GM23338 (cell line): ENCODE results near the gene LENEP. TPM values are rescaled to one million over a fixed set of nuclear protein-coding genes. Genes with fewer than 3 reads are reported as not detected.
A peak's percentile ranks its signal among the peaks of the same experiment; 100 is the strongest.

ENCODE experiments used
- ATAC-seq: fragments of 200-7000 bp; cut with Tn5 transposase; 3 replicates; pipeline ENCODE4 v1.9.1; 2020
- DNase-seq: peaks from one replicate; pipeline ENCODE4 v3.0.0-alpha.2; 2015; ENCODE audit warnings: low spot score
- H2AFZ ChIP-seq: fragments of 200-600 bp; sonication (generic); 2 replicates; pipeline ENCODE4 v1.8.0; 2016; ENCODE audit warnings: antibody characterized with exemption, mild to moderate bottlenecking, moderate library complexity
- H3F3A ChIP-seq: fragments of 200-600 bp; sonication (generic); replicated peaks from 2 replicates; pipeline ENCODE4 v1.8.0; 2017; ENCODE audit warnings: antibody characterized with exemption, mixed run types, low read depth
- H3K27ac ChIP-seq: fragments of 200-600 bp; sonication (generic); 2 replicates; pipeline ENCODE4 v1.6.1; 2016; ENCODE audit warnings: low read depth
- H3K27me3 ChIP-seq: fragments of 200-600 bp; sonication (generic); 2 replicates; pipeline ENCODE4 v1.8.0; 2016; ENCODE audit warnings: mild to moderate bottlenecking, mixed run types, moderate library complexity; ENCODE audit not compliant: insufficient read depth
- H3K36me3 ChIP-seq: fragments of 200-600 bp; sonication (generic); 2 replicates; pipeline ENCODE4 v1.8.0; 2016; ENCODE audit warnings: mild to moderate bottlenecking; ENCODE audit not compliant: insufficient read depth
- H3K4me1 ChIP-seq: fragments of 200-600 bp; sonication (generic); 2 replicates; pipeline ENCODE4 v1.8.0; 2016; ENCODE audit warnings: mild to moderate bottlenecking, moderate library complexity; ENCODE audit not compliant: insufficient read depth
- H3K4me2 ChIP-seq: fragments of 200-600 bp; sonication (generic); 2 replicates; pipeline ENCODE4 v1.7.1; 2017; ENCODE audit warnings: mixed run types
- H3K4me3 ChIP-seq: fragments of 200-600 bp; sonication (generic); 2 replicates; pipeline ENCODE4 v1.6.1; 2016; ENCODE audit warnings: mixed run types
- H3K79me2 ChIP-seq: fragments of 200-600 bp; sonication (generic); replicated peaks from 2 replicates; pipeline ENCODE4 v1.8.0; 2017; ENCODE audit warnings: mild to moderate bottlenecking; ENCODE audit not compliant: insufficient read depth
- H3K9me2 ChIP-seq: fragments of 200-600 bp; sonication (generic); 2 replicates; pipeline ENCODE4 v1.8.0; 2017; ENCODE audit not compliant: insufficient read depth
- H4K20me1 ChIP-seq: fragments of 200-600 bp; sonication (generic); replicated peaks from 2 replicates; pipeline ENCODE4 v1.8.0; 2017; ENCODE audit warnings: mild to moderate bottlenecking; ENCODE audit not compliant: insufficient read depth
- H3K27ac Mint-ChIP-seq: 2 replicates; pipeline ENCODE4 v1.8.0; 2020; ENCODE audit warnings: inconsistent platforms, mild to moderate bottlenecking, moderate library complexity, mixed read lengths
- H3K27me3 Mint-ChIP-seq: 3 replicates; pipeline ENCODE4 v1.8.0; 2022; ENCODE audit warnings: low read depth, mild to moderate bottlenecking, moderate library complexity, mixed read lengths, inconsistent platforms; ENCODE audit not compliant: insufficient read depth, poor library complexity
- H3K36me3 Mint-ChIP-seq: 3 replicates; pipeline ENCODE4 v1.8.0; 2021; ENCODE audit warnings: low read depth, mild to moderate bottlenecking, inconsistent platforms, moderate library complexity, mixed read lengths
- H3K4me1 Mint-ChIP-seq: 3 replicates; pipeline ENCODE4 v1.8.0; 2020; ENCODE audit warnings: mild to moderate bottlenecking, inconsistent platforms, mixed read lengths
- H3K4me3 Mint-ChIP-seq: 3 replicates; pipeline ENCODE4 v1.8.0; 2021; ENCODE audit warnings: moderate library complexity, mild to moderate bottlenecking, inconsistent platforms, mixed read lengths
- H3K9me3 Mint-ChIP-seq: 3 replicates; pipeline ENCODE4 v1.8.0; 2020; ENCODE audit warnings: moderate library complexity, mild to moderate bottlenecking, inconsistent platforms, mixed read lengths
- ETS1 ChIP-seq: IDR thresholded peaks from 2 replicates; pipeline ENCODE4 v1.6.1; 2016; ENCODE audit warnings: antibody characterized with exemption
- ZNF462 ChIP-seq: fragments of 250-450 bp; sonication (Bioruptor Pico); IDR thresholded peaks from 2 replicates; pipeline ENCODE4 v1.5.0; 2020; ENCODE audit warnings: mild to moderate bottlenecking, moderate library complexity
- polyA plus RNA-seq: library from polyadenylated mRNA; unstranded; fragments of >200 nt; fragmentation: Nextera tagmentation; extraction: Ambion mirVana; gene quantifications from 2 replicates; pipeline ENCODE4 v1.2.1, GENCODE V29; 2016
- total RNA-seq: library from RNA; depleted of rRNA; stranded (reverse); fragments of >200 nt; shearing (Covaris generic); gene quantifications from 2 replicates; pipeline ENCODE4 v1.2.3, GENCODE V29; 2014

The LENEP gene
- total and polyA plus RNA-seq, 2 experiments from 2014 or later: 1.6 TPM; not detected in 1

GRCh38 chr1:154958681-154959425 is 34.5 kb upstream of the LENEP start:
- Histone ChIP-seq H3K27ac (no peak overlapping the region), H3K4me2 (no peak overlapping the region), H3F3A (peaks cover 43% of the 10 kb centered on the region), H3K9me2 (no peaks in the 10 kb centered on the region), H3K4me3 (no peak overlapping the region), H2AFZ (no peak overlapping the region), H3K27me3 (no peaks in the 10 kb centered on the region), H3K79me2 (peaks cover 13% of the 10 kb centered on the region), H3K36me3 (peaks cover 10% of the 10 kb centered on the region; the same call in 1 of the 2 replicates), H3K4me1 (peaks cover 50% of the 10 kb centered on the region), H4K20me1 (peaks cover 22% of the 10 kb centered on the region)
- ATAC-seq (no peak), DNase-seq (no peak)
- Mint-ChIP-seq H3K4me1 (peaks cover 68% of the 10 kb centered on the region), H3K4me3 (0 out of 3 replicates have a peak overlapping the region, but pooled peaks have one; percentile 9), H3K27ac (no peak overlapping the region), H3K27me3 (peaks cover 33% of the 10 kb centered on the region), H3K9me3 (no peaks in the 10 kb centered on the region), H3K36me3 (peaks cover 41% of the 10 kb centered on the region)
- TF ChIP-seq ZNF462 (CRISPR knock-in tag): no peak

DNA sequence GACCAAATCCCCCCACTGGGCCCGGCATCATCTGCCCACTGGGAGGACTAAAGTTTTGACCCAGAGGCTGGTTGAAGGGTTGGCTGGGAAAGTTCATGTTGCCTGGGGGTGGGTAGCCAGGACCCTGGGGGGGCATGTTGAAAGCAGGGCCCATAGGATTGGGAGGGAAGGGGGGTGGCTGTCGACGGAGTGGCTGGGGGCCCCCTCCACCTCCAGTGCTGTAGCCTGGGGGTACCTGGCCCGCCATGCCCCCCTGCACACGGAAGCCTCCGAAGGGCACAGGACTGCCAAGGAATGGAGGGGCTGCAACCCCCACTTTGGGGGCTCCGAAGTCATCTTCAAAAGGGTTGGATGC is 34.0 kb upstream of the LENEP start:
- H3K9me3 Mint-ChIP-seq: no peaks in the 10 kb centered on the region
- Histone ChIP-seq H3F3A (peaks cover 45% of the 10 kb centered on the region), H2AFZ (no peak overlapping the region), H3K27ac (no peak overlapping the region), H4K20me1 (peaks cover 26% of the 10 kb centered on the region), H3K4me2 (no peak overlapping the region), H3K4me1 (peaks cover 54% of the 10 kb centered on the region), H3K9me2 (no peaks in the 10 kb centered on the region), H3K36me3 (peaks cover 11% of the 10 kb centered on the region; the same call in 1 of the 2 replicates), H3K79me2 (peaks cover 13% of the 10 kb centered on the region), H3K4me3 (no peak overlapping the region), H3K27me3 (no peaks in the 10 kb centered on the region)
- H3K4me1 Mint-ChIP-seq: peaks cover 65% of the 10 kb centered on the region
- peak overlapping the region; percentile 29; the same call in 1 of the 3 replicates for H3K4me3 Mint-ChIP-seq
- no peak overlapping the region for H3K27ac Mint-ChIP-seq
- peaks cover 32% of the 10 kb centered on the region for H3K27me3 Mint-ChIP-seq
- DNase-seq (no peak), ATAC-seq (no peak)
- no peak for TF ChIP-seq ETS1
- H3K36me3 Mint-ChIP-seq: peaks cover 45% of the 10 kb centered on the region
